ENCODE results near the gene BHLHE40. TPM values are rescaled to one million over a fixed set of nuclear protein-coding genes. Genes with fewer than 3 reads are reported as not detected.
A peak's percentile ranks its signal among the peaks of the same experiment; 100 is the strongest.

BHLHE40 gene
- total RNA-seq, 1 experiment from 2014 or later, result 81.6 TPM

DNA sequence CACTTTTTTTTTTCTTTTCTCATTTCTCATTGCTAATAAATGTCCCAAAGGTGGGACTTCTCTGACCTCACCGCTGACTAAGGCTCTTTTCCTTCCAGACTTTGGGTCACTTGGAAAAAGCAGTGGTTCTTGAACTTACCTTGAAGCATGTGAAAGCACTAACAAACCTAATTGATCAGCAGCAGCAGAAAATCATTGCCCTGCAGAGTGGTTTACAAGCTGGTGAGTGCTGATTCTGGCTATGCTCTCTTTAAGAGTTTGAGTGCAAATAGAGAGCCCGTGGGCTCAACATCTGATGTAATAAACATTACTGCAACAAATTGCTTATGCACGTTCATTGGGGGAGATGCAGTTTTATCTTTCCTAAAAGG, 2.0 kb downstream of the BHLHE40 start:
- ChIA-PET POLR2A (interaction anchor here (1.4 to 5.1 kb wide), 4 partner anchors 13 to 45 kb away, joined by 4 to 39 read pairs (median 26); no protein-coding TSS in a partner anchor), RAD21 (ENCODE audit: low non-redundant PET in 1 of 2, low total read pairs in 2 of 2, uncharacterized antibody in 2 of 2, unreplicated experiment in 2 of 2) (no interaction called here), CTCF (interaction anchor here (1.3 to 2.1 kb wide), 2 partner anchors 35 to 270 kb away, joined by 4 to 5 read pairs; no protein-coding TSS in a partner anchor)
- Histone ChIP-seq H3K79me2 (ENCODE audit: insufficient read depth, low read length) (peaks cover 42% of the 10 kb centered on the region), H3K4me3 (replicated peaks in 1 of 2; ENCODE audit: low read depth in 1 of 2, low read length in 2 of 2) (peak overlapping the region; percentile 16 to 45; a peak in 3 of 4 replicates), H3K9ac (ENCODE audit: low read length) (peak overlapping the region; percentile 38), H3K36me3 (ENCODE audit: control insufficient read depth in 1 of 2, insufficient read depth in 2 of 2, low read length in 2 of 2) (peaks cover 8 to 31% of the 10 kb centered on the region in 2 experiments; a peak in 3 of 4 replicates), H4K20me1 (ENCODE audit: insufficient read depth) (peaks cover 12% of the 10 kb centered on the region; the same call in 1 of the 2 replicates), H3K27me3 (ENCODE audit: insufficient read depth, low read length) (no peaks in the 10 kb centered on the region), H3K9me2 (ENCODE audit: insufficient read depth) (no peaks in the 10 kb centered on the region), H3K4me2 (ENCODE audit: low read length) (peak overlapping the region; percentile 86), H3K9me3 (ENCODE audit: control insufficient read depth in 1 of 2, insufficient read depth in 1 of 2, low read depth in 1 of 2, low read length in 2 of 2) (no peaks in the 10 kb centered on the region), H3K27ac (ENCODE audit: low read depth, low read length) (no peak overlapping the region), H3K4me1 (ENCODE audit: control insufficient read depth in 1 of 2, insufficient read depth in 2 of 2, low read length in 2 of 2) (peaks cover 68 to 84% of the 10 kb centered on the region in 2 experiments), H2AFZ (ENCODE audit: low read depth, low read length, poor library complexity, severe bottlenecking) (no peak overlapping the region)
- no peak for TF ChIP-seq YY1 (IDR thresholded peaks at IDR 0.05; ENCODE audit: extremely low read depth, insufficient replicate concordance, low read depth, low read length)
- TF ChIP-seq, protein P1, sequence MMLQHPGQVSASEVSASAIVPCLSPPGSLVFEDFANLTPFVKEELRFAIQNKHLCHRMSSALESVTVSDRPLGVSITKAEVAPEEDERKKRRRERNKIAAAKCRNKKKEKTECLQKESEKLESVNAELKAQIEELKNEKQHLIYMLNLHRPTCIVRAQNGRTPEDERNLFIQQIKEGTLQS (IDR thresholded peaks at IDR 0.05), result no peak
- TF ChIP-seq POLR2AphosphoS5 (IDR thresholded peaks at IDR 0.05; ENCODE audit: low read depth, low read length), result peak; percentile 26; the same call in 1 of the 2 replicates
- ATAC-seq (no peak), DNase-seq (ENCODE audit: low read depth, low spot score) (no peak)
- intact Hi-C loops (cut with micrococcal nuclease), result no loop called here
- BruUV-seq (replicated peaks), result no TSS peak

DNA sequence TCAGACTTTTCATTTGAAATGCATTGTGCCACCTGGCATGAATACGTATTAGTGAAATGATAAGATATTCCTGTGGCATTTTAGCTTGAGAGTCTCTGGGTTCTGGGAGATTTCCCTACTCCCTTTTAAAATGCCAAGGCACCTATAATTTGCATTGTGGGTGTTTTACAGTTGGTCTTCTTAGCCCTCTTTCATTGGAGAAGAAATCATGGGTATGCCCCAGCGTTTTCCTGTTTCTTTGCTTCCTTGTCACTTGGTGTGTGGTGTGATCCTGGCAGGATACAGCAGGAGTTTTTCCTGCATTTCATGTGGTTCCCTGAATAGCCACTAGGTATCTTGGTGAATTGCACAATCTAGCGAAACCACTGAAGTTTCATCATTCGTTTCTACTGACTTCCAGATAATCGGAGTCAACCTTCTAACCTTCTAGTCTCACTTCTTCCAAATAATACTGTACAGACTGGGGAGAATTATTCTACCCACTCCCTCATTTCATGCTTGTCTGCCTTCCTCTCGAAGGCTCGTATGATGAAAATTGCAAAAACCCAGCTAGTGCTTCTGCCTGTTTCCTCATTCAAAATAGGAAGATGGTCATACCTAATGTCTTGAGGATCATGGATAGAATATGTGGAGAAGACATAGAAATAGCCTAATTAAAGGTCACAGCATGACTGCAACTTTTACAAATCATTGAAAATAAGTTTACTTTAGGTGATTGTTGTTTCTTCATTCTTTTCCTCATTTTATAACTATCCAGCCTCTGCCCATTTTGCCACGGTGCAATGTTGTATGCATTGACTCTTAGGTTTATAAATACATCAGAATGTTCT, 2.6 kb downstream of the BHLHE40 start:
- no peaks in the 10 kb centered on the region for H3K9me2 ChIP-seq (ENCODE audit: insufficient read depth)
- BruUV-seq (replicated peaks), result no TSS peak
- RAD21 ChIA-PET (ENCODE audit: low non-redundant PET in 1 of 2, low total read pairs in 2 of 2, uncharacterized antibody in 2 of 2, unreplicated experiment in 2 of 2), result no interaction called here
- H3K4me1 ChIP-seq (ENCODE audit: control insufficient read depth in 1 of 2, insufficient read depth in 2 of 2, low read length in 2 of 2), result peaks cover 65 to 84% of the 10 kb centered on the region in 2 experiments
- peak overlapping the region; percentile 86 for H3K4me2 ChIP-seq (ENCODE audit: low read length)
- DNase-seq (ENCODE audit: low read depth, low spot score) (no peak), ATAC-seq (no peak)
- no peak overlapping the region for H2AFZ ChIP-seq (ENCODE audit: low read depth, low read length, poor library complexity, severe bottlenecking)
- H3K9ac ChIP-seq (ENCODE audit: low read length), result peak overlapping the region; percentile 38
- H3K9me3 ChIP-seq (ENCODE audit: control insufficient read depth in 1 of 2, insufficient read depth in 1 of 2, low read depth in 1 of 2, low read length in 2 of 2), result no peaks in the 10 kb centered on the region
- H3K27ac ChIP-seq (ENCODE audit: low read depth, low read length), result no peak overlapping the region
- peaks cover 12% of the 10 kb centered on the region; the same call in 1 of the 2 replicates for H4K20me1 ChIP-seq (ENCODE audit: insufficient read depth)
- H3K4me3 ChIP-seq (replicated peaks in 1 of 2; ENCODE audit: low read depth in 1 of 2, low read length in 2 of 2), result peak overlapping the region; percentile 16 to 45; a peak in 3 of 4 replicates
- H3K36me3 ChIP-seq (ENCODE audit: control insufficient read depth in 1 of 2, insufficient read depth in 2 of 2, low read length in 2 of 2), result peaks cover 8 to 31% of the 10 kb centered on the region in 2 experiments; a peak in 3 of 4 replicates
- peaks cover 42% of the 10 kb centered on the region for H3K79me2 ChIP-seq (ENCODE audit: insufficient read depth, low read length)
- H3K27me3 ChIP-seq (ENCODE audit: insufficient read depth, low read length), result no peaks in the 10 kb centered on the region
- intact Hi-C loops (cut with micrococcal nuclease), result no loop called here
- POLR2A ChIA-PET, result interaction anchor here (1.4 to 5.1 kb wide), 3 partner anchors 12 to 44 kb away, joined by 4 to 39 read pairs (median 27); no protein-coding TSS in a partner anchor
- TF ChIP-seq, protein P2, sequence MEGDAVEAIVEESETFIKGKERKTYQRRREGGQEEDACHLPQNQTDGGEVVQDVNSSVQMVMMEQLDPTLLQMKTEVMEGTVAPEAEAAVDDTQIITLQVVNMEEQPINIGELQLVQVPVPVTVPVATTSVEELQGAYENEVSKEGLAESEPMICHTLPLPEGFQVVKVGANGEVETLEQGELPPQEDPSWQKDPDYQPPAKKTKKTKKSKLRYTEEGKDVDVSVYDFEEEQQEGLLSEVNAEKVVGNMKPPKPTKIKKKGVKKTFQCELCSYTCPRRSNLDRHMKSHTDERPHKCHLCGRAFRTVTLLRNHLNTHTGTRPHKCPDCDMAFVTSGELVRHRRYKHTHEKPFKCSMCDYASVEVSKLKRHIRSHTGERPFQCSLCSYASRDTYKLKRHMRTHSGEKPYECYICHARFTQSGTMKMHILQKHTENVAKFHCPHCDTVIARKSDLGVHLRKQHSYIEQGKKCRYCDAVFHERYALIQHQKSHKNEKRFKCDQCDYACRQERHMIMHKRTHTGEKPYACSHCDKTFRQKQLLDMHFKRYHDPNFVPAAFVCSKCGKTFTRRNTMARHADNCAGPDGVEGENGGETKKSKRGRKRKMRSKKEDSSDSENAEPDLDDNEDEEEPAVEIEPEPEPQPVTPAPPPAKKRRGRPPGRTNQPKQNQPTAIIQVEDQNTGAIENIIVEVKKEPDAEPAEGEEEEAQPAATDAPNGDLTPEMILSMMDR (IDR thresholded peaks at IDR 0.05 in 2 of 3, conservative IDR thresholded peaks at IDR 0.05 in 1 of 3; ENCODE audit: borderline replicate concordance in 1 of 3, insufficient read depth in 1 of 3, low read depth in 2 of 3, low read length in 2 of 3), result peak in 2 of 3 experiments; percentile 33 to 50; a peak in 3 of 6 replicates
- TF ChIP-seq ZNF274 (IDR thresholded peaks at IDR 0.05; ENCODE audit: low read depth, low read length), result no peak
- TF ChIP-seq EZH2phosphoT487 (IDR thresholded peaks at IDR 0.05; ENCODE audit: borderline replicate concordance), result no peak
- no peak for TF ChIP-seq FOSL1 (IDR thresholded peaks at IDR 0.05; ENCODE audit: low read depth)
- TF ChIP-seq ELF1 (IDR thresholded peaks at IDR 0.05; ENCODE audit: borderline replicate concordance, low read depth), result no peak
- no peak for TF ChIP-seq CBX3 (IDR thresholded peaks at IDR 0.05; ENCODE audit: low read depth)
- CTCF ChIA-PET, result interaction anchor here (1.3 to 2.1 kb wide), 2 partner anchors 35 to 270 kb away, joined by 4 to 5 read pairs; no protein-coding TSS in a partner anchor

Measured in HCT116 (cell line).